GM12873 (cell line): ENCODE measurements around the gene APLP1.

Experiments
- CTCF ChIP-seq: IDR thresholded peaks from 2 replicates; pipeline ENCODE4 v1.5.1; 2012; ENCODE audit warnings: low read depth, mild to moderate bottlenecking, moderate library complexity, low read length, control low read depth; ENCODE audit not compliant: insufficient read depth; ENCODE audit errors: missing control alignments

Gene APLP1

DNA sequence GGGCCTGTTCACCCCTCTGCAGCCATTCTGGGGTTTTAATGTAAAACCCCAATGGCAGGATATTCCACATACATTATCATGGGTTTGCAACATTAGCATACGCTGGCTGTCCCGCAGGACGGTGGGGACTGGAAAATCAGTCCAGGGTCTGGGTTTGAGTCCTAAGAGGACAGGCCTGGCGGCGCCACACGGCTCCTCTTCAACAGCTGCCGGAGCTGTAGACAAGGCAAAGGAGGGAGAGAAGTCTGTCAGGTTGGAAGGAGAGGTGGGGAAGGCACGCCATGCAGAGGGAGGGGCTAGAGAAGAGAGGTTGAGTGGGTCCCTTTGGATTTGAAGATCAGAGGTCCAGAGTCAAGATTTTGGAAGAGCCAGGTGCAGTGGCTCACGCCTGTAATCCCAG is 20.0 kb downstream of the APLP1 start:
- no peak for TF ChIP-seq CTCF

- TF ChIP-seq CTCF = no peak
Measured at GRCh38 chr19:35889370-35890112, 21.2 kb downstream of the APLP1 start.

GRCh38 chr19:35890113-35890650 is 21.8 kb downstream of the APLP1 start:
- no peak for TF ChIP-seq CTCF

- TF ChIP-seq CTCF = no peak
Measured at GRCh38 chr19:35894342-35894741, 26.0 kb downstream of the APLP1 start.

DNA sequence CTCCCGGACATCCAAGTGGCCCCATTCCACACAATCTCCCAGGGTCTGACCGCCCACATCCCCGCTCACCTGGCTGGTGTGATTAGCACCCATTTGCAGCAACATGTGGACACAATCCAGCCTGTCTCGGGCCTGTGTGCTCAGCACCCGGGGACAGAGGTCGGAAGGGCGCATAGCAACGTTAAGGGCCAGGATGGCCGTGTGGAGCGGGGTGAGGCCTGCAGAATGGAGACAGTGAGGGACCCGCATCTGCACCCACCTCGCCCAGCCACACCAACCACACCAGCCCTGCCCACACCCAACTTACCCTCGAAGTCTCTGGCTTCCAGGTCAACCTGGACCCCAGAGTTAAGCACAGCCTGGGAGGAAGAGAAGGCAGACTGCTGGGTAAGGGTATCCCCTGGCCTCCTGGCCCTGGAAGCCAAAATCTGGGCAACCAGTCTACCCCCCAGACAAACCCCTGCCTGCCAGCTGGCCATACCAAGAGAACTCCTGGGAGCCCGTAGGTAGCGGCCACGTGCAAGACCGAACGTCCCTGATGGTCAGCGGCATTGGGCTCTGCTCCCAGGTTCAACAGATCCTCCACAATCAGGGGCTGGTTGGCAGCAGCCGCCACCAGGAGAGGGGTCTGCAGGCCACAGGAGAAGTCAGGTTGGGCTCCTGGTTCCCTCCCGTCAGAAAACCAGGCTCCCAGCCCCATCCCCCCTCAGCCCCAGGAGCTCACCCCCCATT is 27.7 kb downstream of the APLP1 start:
- no peak for TF ChIP-seq CTCF

GRCh38 chr19:35896643-35897040 is 28.3 kb downstream of the APLP1 start:
- TF ChIP-seq CTCF = no peak

DNA sequence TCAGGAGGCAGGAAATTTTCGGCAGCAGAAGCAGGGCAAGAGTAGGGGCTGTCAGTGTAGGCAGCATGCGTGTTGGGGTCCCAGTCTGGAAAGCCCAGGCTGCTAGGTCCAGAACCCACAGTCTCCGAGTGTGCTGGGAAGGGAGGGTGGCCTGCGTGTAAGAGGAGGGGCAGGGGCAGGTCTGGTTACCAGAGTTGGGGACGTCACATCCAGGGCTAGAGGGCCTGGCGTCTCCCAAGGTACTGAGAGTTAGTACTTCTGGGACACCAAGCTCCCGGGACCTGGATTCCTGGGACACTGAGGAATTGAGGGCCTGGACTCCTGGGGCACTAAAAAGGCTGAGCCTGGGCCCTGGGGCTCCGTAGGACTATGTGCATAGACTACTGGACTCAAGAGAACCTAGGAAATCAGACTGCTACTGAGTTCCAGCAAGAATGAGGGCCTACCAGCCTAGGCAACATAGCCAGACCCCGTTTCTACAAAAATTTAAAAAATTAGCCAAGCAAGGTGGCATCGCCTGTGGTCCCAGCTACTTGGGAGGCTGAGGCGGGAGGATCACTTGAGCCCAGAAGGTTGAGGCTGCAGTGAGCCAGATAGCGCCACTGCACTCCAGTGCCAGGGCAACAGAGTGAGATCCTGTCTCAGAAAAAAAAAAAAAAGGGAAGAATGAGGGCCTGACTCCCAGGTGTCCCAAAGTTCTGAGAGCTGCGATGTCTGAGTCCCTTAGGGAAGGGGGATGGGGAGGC is 29.5 kb downstream of the APLP1 start:
- TF ChIP-seq CTCF = no peak
